ENCODE results near the gene STAT1.

The STAT1 gene

GRCh38 chr2:191013932-191014652 lies at the start of gene STAT1:
Gene STAT1 (minus strand): TSS chr2:191014171. CDS start chr2:191010003, 4,168 bp downstream.
- peak within 1 kb of the TSS; percentile 100 for H3K4me3 ChIP-seq (ENCODE audit: low read length)
- TF ChIP-seq ZNF274 (IDR thresholded peaks at IDR 0.05; ENCODE audit: low read depth, low read length) = no peak

GRCh38 chr2:191063584-191063983 lies 49.6 kb upstream of the STAT1 start:
- no peak overlapping the region for H3K4me3 ChIP-seq (ENCODE audit: low read length)
- no peak for TF ChIP-seq ZNF274 (IDR thresholded peaks at IDR 0.05; ENCODE audit: low read depth, low read length)

- H3K4me3 ChIP-seq (ENCODE audit: low read length) = no peak overlapping the region
- TF ChIP-seq ZNF274 (IDR thresholded peaks at IDR 0.05; ENCODE audit: low read depth, low read length) = no peak
Measured at GRCh38 chr2:191061381-191061980, 47.5 kb upstream of the STAT1 start.

GRCh38 chr2:191059308-191059707 lies 45.3 kb upstream of the STAT1 start:
- no peak overlapping the region for H3K4me3 ChIP-seq (ENCODE audit: low read length)
- no peak for TF ChIP-seq ZNF274 (IDR thresholded peaks at IDR 0.05; ENCODE audit: low read depth, low read length)

- H3K4me3 ChIP-seq (ENCODE audit: low read length) = no peak overlapping the region
- TF ChIP-seq ZNF274 (IDR thresholded peaks at IDR 0.05; ENCODE audit: low read depth, low read length) = no peak
Measured at GRCh38 chr2:191056228-191056627, 42.3 kb upstream of the STAT1 start.

GRCh38 chr2:191053256-191053655 lies 39.3 kb upstream of the STAT1 start:
- TF ChIP-seq ZNF274 (IDR thresholded peaks at IDR 0.05; ENCODE audit: low read depth, low read length) = no peak
- no peak overlapping the region for H3K4me3 ChIP-seq (ENCODE audit: low read length)

- H3K4me3 ChIP-seq (ENCODE audit: low read length) = no peak overlapping the region
- no peak for TF ChIP-seq ZNF274 (IDR thresholded peaks at IDR 0.05; ENCODE audit: low read depth, low read length)
Measured at GRCh38 chr2:191051825-191052778, 38.1 kb upstream of the STAT1 start.

DNA sequence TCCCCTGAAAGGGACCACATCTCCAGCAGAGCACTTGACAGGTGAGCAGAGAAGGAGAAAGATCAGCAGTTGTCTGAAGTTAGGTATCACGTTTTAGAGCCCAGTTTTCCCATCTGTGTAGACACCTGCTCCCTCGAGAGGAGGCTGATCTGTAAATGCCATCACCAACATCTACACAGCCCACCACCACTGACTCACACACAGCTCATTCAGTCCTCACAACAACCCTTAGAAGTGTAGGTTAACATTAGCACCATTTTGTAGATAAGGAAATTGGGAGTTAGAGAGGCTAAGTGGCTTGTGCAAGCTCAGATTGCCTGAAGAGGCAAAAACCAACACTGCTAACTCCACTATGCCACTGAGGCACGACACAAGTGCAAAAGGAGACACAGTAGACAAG lies 37.2 kb upstream of the STAT1 start:
- TF ChIP-seq ZNF274 (IDR thresholded peaks at IDR 0.05; ENCODE audit: low read depth, low read length) = no peak
- H3K4me3 ChIP-seq (ENCODE audit: low read length) = no peak overlapping the region

DNA sequence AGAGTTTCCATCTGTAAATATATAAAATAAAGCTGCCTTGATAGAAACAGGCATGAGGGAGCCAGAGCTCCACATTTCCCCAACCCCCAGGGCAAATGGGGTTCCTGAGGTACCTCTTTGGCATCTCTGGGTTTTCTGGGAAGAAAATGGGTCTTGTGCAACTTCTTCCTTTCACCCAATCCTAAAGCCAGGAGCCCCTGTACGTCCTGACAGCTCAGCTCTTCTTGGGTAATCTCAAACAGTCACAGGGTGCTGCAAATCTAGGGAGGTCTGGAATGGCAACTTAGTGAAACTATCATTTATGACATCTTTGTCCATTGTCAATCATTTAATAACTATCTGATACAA lies 36.6 kb upstream of the STAT1 start:
- TF ChIP-seq ZNF274 (IDR thresholded peaks at IDR 0.05; ENCODE audit: low read depth, low read length) = no peak
- H3K4me3 ChIP-seq (ENCODE audit: low read length) = no peak overlapping the region

GRCh38 chr2:191049728-191050639 lies 36.0 kb upstream of the STAT1 start:
- no peak for TF ChIP-seq ZNF274 (IDR thresholded peaks at IDR 0.05; ENCODE audit: low read depth, low read length)
- no peak overlapping the region for H3K4me3 ChIP-seq (ENCODE audit: low read length)

- H3K4me3 ChIP-seq (ENCODE audit: low read length) = no peak overlapping the region
- no peak for TF ChIP-seq ZNF274 (IDR thresholded peaks at IDR 0.05; ENCODE audit: low read depth, low read length)
Measured at GRCh38 chr2:191048073-191048472, 34.1 kb upstream of the STAT1 start.

DNA sequence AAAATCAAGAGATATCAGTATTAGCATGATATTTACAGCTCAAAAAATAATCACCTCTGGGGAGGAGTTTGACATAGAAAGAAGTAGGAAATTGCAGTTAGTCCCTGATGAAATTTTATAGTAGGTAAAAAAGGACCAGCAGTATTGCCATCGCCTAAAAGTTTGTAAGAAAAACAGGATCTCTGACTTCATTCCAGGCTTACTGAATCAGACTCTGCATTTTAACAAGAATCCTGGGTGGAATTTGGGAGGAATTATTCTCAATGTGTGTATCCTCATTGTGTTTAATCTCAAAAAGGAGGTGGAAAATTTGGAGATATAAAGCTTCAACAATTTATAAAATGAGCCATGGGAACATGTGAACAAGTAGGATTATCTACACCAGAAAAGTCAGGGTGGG lies 31.2 kb upstream of the STAT1 start:
- TF ChIP-seq ZNF274 (IDR thresholded peaks at IDR 0.05; ENCODE audit: low read depth, low read length) = no peak

DNA sequence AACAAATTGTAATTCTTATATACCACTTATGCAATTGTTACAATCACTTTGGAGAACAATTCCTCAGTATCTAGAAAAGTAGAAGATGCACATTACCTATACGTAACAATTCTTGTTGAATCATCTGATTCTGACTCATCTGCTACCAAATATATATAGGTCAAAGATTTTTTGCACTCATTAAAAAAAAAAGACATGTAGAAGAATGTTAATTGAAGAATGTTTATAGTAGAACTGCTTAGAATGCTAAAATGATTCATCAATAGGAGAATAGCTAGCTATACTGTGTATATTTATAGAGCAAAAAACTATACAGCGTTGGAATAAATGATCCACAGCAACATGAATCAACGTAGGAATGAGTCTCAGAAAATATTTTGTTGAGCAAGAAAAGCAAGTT lies 29.5 kb upstream of the STAT1 start:
- TF ChIP-seq ZNF274 (IDR thresholded peaks at IDR 0.05; ENCODE audit: low read depth, low read length) = no peak
- no peak overlapping the region for H3K4me3 ChIP-seq (ENCODE audit: low read length)

More for the DNA sequence above, 31.2 kb upstream of the STAT1 start:
- no peak overlapping the region for H3K4me3 ChIP-seq (ENCODE audit: low read length)

Data from GM08714 (cell line).